MM.1S (cell line): ENCODE measurements around the gene TMCO6.
A peak's percentile ranks its signal among the peaks of the same experiment; 100 is the strongest.
"Not testable (repeated sequence)": the region's sequence is repeated elsewhere in the genome, so short reads cannot be mapped to it uniquely, and the experiment has no call there.

Experiments
- DNase-seq: peaks from one replicate; pipeline ENCODE4 v3.0.0-alpha.2; 2015
- H2AFZ ChIP-seq: fragments of 300-600 bp; sonication (generic); 2 replicates; pipeline ENCODE4 v1.6.0; 2016; ENCODE audit warnings: antibody characterized with exemption, low read length
- H3F3A ChIP-seq: fragments of 300-600 bp; sonication (generic); 2 replicates; pipeline ENCODE4 v1.6.1; 2016; ENCODE audit warnings: mild to moderate bottlenecking, antibody characterized with exemption, low read length, moderate library complexity, mixed read lengths; ENCODE audit not compliant: insufficient read depth
- H3K27ac ChIP-seq: fragments of 300-600 bp; sonication (generic); 2 replicates; pipeline ENCODE4 v1.5.1; 2016; ENCODE audit warnings: mild to moderate bottlenecking, low read length
- H3K27me3 ChIP-seq: fragments of 300-600 bp; sonication (generic); replicated peaks from 2 replicates; pipeline ENCODE4 v1.6.0; 2016; ENCODE audit warnings: low read length; ENCODE audit not compliant: insufficient read depth
- H3K36me3 ChIP-seq: fragments of 300-600 bp; sonication (generic); replicated peaks from 2 replicates; pipeline ENCODE4 v1.6.1; 2016; ENCODE audit warnings: mild to moderate bottlenecking, low read length, mixed read lengths; ENCODE audit not compliant: insufficient read depth
- H3K4me1 ChIP-seq: fragments of 300-600 bp; sonication (generic); 2 replicates; pipeline ENCODE4 v1.6.1; 2016; ENCODE audit warnings: low read length, mixed read lengths
- H3K4me2 ChIP-seq: fragments of 300-600 bp; sonication (generic); 2 replicates; pipeline ENCODE4 v1.6.0; 2016; ENCODE audit warnings: low read depth, low read length
- H3K4me3 ChIP-seq: fragments of 300-600 bp; sonication (generic); 2 replicates; pipeline ENCODE4 v1.5.1; 2016; ENCODE audit warnings: low read length, mixed read lengths
- H3K79me2 ChIP-seq: fragments of 300-600 bp; sonication (generic); 2 replicates; pipeline ENCODE4 v1.6.1; 2016; ENCODE audit warnings: mixed run types, low read length, mixed read lengths
- H3K9ac ChIP-seq: fragments of 300-600 bp; sonication (generic); 2 replicates; pipeline ENCODE4 v1.6.1; 2016; ENCODE audit warnings: low read length, mixed read lengths
- H3K9me2 ChIP-seq: fragments of 300-600 bp; sonication (generic); replicated peaks from 2 replicates; pipeline ENCODE4 v1.6.1; 2016; ENCODE audit warnings: mild to moderate bottlenecking, low read length, mixed read lengths; ENCODE audit not compliant: insufficient read depth
- H3K9me3 ChIP-seq: fragments of 300-600 bp; sonication (generic); replicated peaks from 2 replicates; pipeline ENCODE4 v1.6.1; 2016; ENCODE audit warnings: mild to moderate bottlenecking, low read length, mixed read lengths; ENCODE audit not compliant: insufficient read depth
- H4K20me1 ChIP-seq: fragments of 300-600 bp; sonication (generic); 2 replicates; pipeline ENCODE4 v1.6.1; 2016; ENCODE audit warnings: mild to moderate bottlenecking, low read length, moderate library complexity, mixed read lengths; ENCODE audit not compliant: insufficient read depth
- EZH2 ChIP-seq: fragments of 300-600 bp; sonication (generic); optimal IDR thresholded peaks from 2 replicates; pipeline ENCODE3; 2017; ENCODE audit warnings: low read depth, mild to moderate bottlenecking, antibody characterized with exemption, low read length, mixed read lengths
- EZH2phosphoT487 ChIP-seq: fragments of 300-600 bp; sonication (generic); IDR thresholded peaks from 2 replicates; pipeline ENCODE4 v1.6.1; 2018; ENCODE audit warnings: antibody characterized with exemption, low read length
- TF ChIP-seq, protein P1 (sequence below): fragments of 300-600 bp; sonication (generic); IDR thresholded peaks from 2 replicates; pipeline ENCODE4 v1.5.1; 2016; ENCODE audit warnings: antibody characterized with exemption, low read length, mixed read lengths

The TMCO6 gene

GRCh38 chr5:140647042-140647419 lies 7.8 kb downstream of the TMCO6 start:
- Histone ChIP-seq H2AFZ (peak overlapping the region; percentile 85), H3K9ac (peak overlapping the region; percentile 86), H3K36me3 (0 out of 2 replicates have a peak, but pooled peaks cover 4% of the 10 kb centered on the region), H3K4me3 (peak overlapping the region; percentile 96), H3F3A (no peaks in the 10 kb centered on the region), H3K9me3 (no peaks in the 10 kb centered on the region), H3K27ac (peak overlapping the region; percentile 33; the same call in 1 of the 2 replicates), H3K4me1 (peaks cover 8% of the 10 kb centered on the region), H3K27me3 (no peaks in the 10 kb centered on the region), H3K9me2 (no peaks in the 10 kb centered on the region), H3K4me2 (peak overlapping the region; percentile 86), H3K79me2 (peaks cover 63% of the 10 kb centered on the region), H4K20me1 (no peaks in the 10 kb centered on the region)
- TF ChIP-seq EZH2phosphoT487 (no peak), EZH2 (no peak)
- TF ChIP-seq, protein P1, sequence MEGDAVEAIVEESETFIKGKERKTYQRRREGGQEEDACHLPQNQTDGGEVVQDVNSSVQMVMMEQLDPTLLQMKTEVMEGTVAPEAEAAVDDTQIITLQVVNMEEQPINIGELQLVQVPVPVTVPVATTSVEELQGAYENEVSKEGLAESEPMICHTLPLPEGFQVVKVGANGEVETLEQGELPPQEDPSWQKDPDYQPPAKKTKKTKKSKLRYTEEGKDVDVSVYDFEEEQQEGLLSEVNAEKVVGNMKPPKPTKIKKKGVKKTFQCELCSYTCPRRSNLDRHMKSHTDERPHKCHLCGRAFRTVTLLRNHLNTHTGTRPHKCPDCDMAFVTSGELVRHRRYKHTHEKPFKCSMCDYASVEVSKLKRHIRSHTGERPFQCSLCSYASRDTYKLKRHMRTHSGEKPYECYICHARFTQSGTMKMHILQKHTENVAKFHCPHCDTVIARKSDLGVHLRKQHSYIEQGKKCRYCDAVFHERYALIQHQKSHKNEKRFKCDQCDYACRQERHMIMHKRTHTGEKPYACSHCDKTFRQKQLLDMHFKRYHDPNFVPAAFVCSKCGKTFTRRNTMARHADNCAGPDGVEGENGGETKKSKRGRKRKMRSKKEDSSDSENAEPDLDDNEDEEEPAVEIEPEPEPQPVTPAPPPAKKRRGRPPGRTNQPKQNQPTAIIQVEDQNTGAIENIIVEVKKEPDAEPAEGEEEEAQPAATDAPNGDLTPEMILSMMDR: no peak
- no peak for DNase-seq

GRCh38 chr5:140658870-140659269 lies 19.6 kb downstream of the TMCO6 start:
- no peaks in the 10 kb centered on the region for H3K9me2 ChIP-seq
- no peak for DNase-seq
- TF ChIP-seq, protein P1: no peak
- TF ChIP-seq EZH2: no peak
- no peak for TF ChIP-seq EZH2phosphoT487
- H2AFZ ChIP-seq: no peak overlapping the region
- peaks cover 7% of the 10 kb centered on the region for H3F3A ChIP-seq
- H3K9me3 ChIP-seq: no peaks in the 10 kb centered on the region
- no peak overlapping the region for H3K4me3 ChIP-seq
- H3K27ac ChIP-seq: no peak overlapping the region
- no peaks in the 10 kb centered on the region for H3K4me1 ChIP-seq
- H3K36me3 ChIP-seq: peaks cover 13% of the 10 kb centered on the region
- H3K9ac ChIP-seq: no peak overlapping the region
- H3K79me2 ChIP-seq: no peaks in the 10 kb centered on the region
- H3K4me2 ChIP-seq: no peak overlapping the region
- H3K27me3 ChIP-seq: no peaks in the 10 kb centered on the region
- no peaks in the 10 kb centered on the region for H4K20me1 ChIP-seq

DNA sequence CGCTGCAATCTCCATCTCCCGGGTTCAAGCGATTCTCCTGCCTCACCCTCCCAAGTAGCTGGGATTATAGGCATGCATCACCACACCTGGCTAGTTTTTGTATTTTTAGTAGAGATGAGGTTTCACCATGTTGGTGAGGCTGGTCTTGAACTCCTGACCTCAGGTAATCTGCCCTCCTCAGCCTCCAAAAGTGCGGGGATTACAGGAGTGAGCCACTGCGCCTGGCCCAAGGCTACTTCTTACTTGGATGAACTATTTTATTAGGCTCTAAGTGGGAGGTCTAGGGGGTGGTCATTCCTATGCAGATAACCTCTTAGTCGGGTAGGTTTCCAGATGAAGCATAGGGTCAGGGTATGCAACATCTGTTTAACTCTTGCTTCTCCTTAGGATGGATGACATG lies 21.1 kb downstream of the TMCO6 start:
- not testable (repeated sequence) for H2AFZ ChIP-seq, H3K9me2 ChIP-seq, H3K4me3 ChIP-seq, DNase-seq, H3K79me2 ChIP-seq, H3K4me1 ChIP-seq, H3K4me2 ChIP-seq, H3K9me3 ChIP-seq, H4K20me1 ChIP-seq, H3K27ac ChIP-seq, H3K27me3 ChIP-seq, H3K9ac ChIP-seq
- H3F3A ChIP-seq: peaks cover 13% of the 10 kb centered on the region
- peaks cover 11% of the 10 kb centered on the region for H3K36me3 ChIP-seq

- H3K4me3 ChIP-seq: peak overlapping the region; percentile 90
- no peaks in the 10 kb centered on the region for H4K20me1 ChIP-seq
- peak overlapping the region; percentile 81 for H3K4me2 ChIP-seq
- peak overlapping the region; percentile 53 for H3K9ac ChIP-seq
- H3K36me3 ChIP-seq: no peaks in the 10 kb centered on the region; the same call in 1 of the 2 replicates
- no peaks in the 10 kb centered on the region for H3K9me2 ChIP-seq
- peaks cover 13% of the 10 kb centered on the region for H3F3A ChIP-seq
- no peak for DNase-seq
- no peaks in the 10 kb centered on the region for H3K9me3 ChIP-seq
- peak overlapping the region; percentile 76 for H3K27ac ChIP-seq
- H3K4me1 ChIP-seq: no peaks in the 10 kb centered on the region; the same call in 1 of the 2 replicates
- H3K79me2 ChIP-seq: peaks cover 43% of the 10 kb centered on the region
- no peaks in the 10 kb centered on the region for H3K27me3 ChIP-seq
- peak overlapping the region; percentile 86 for H2AFZ ChIP-seq
- TF ChIP-seq, protein P1: no peak
- no peak for TF ChIP-seq EZH2phosphoT487
- TF ChIP-seq EZH2: no peak
Observed at GRCh38 chr5:140664030-140664358, 24.7 kb downstream of the TMCO6 start.
